Fibroblast of the aortic adventitia (primary cell): ENCODE data around the gene DPM2. TPM values are rescaled to one million over a fixed set of nuclear protein-coding genes. Genes with fewer than 3 reads are reported as not detected.

Source experiments
- DNase-seq: peaks from one replicate; pipeline ENCODE4 v3.0.0-alpha.2; 2010; ENCODE audit warnings: low read depth
- H3K4me3 ChIP-seq: 2 replicates; pipeline ENCODE4 v1.5.1; 2011; ENCODE audit warnings: low read depth, mild to moderate bottlenecking, control low read depth, low read length, moderate library complexity
- CTCF ChIP-seq: IDR thresholded peaks from 2 replicates; pipeline ENCODE4 v1.5.1; 2011; ENCODE audit warnings: mild to moderate bottlenecking, low read length, control low read depth, inconsistent platforms; ENCODE audit not compliant: insufficient read depth
- total RNA-seq: library from RNA; depleted of rRNA; stranded (reverse); fragments of >200 nt; gene quantifications from 2 replicates; pipeline ENCODE4 v1.2.3, GENCODE V29; 2012; ENCODE audit warnings: low replicate concordance

Gene DPM2
- total RNA-seq, 1 donor, result 19.9 TPM

DNA sequence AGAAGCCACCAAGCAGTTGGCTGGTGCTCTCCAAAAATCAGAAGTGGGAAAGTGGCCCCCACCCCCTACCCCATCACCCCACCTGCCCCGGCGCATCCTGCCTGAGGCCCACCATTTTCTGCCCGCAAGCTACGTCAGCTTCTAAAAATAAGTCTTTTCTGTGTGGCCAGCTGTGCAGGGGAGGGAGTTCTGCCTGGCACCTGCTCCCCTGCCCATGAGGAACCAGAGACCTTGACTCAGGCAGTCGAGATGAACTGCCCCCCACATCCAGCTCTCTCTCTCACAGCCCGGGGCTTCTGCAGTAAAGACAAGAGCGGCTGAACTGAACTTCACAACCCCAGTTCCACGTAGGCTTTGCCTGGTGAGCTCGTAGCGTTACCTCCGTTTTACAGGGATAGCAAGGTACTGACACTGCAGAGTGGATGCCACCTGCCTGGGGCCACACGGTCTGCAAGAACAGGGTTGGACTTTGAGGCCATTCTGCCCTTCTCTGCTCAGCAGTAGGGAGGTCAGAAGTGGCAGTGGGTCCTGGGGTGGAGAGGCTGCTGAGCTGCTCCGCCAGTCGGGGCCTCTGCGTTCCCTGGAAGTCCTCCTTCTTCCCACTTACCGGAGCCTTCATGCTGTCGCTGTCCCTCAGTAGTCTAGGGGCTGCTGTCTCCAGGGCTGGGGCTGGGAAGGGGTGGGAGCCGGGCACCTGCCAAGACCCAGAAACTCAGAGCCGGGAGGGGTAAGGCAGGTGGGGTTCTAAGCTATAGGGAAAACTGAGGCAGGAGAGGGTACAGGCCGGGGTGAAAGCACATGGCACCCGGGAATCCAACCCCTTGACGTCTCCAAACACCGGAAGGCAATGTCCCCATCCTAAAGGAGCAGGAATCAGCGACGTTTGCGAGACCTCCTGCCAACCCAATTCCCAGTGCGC, 21.6 kb downstream of the DPM2 start:
- peak overlapping the region; percentile 93 for H3K4me3 ChIP-seq
- TF ChIP-seq CTCF, result no peak
- no peak for DNase-seq

- peak overlapping the region; percentile 45 for H3K4me3 ChIP-seq
- TF ChIP-seq CTCF, result no peak
- no peak for DNase-seq
Measured at GRCh38 chr9:127915325-127915752, 22.3 kb downstream of the DPM2 start.

GRCh38 chr9:127913682-127914081, 24.0 kb downstream of the DPM2 start:
- no peak for DNase-seq
- TF ChIP-seq CTCF, result no peak
- H3K4me3 ChIP-seq, result no peak overlapping the region

DNA sequence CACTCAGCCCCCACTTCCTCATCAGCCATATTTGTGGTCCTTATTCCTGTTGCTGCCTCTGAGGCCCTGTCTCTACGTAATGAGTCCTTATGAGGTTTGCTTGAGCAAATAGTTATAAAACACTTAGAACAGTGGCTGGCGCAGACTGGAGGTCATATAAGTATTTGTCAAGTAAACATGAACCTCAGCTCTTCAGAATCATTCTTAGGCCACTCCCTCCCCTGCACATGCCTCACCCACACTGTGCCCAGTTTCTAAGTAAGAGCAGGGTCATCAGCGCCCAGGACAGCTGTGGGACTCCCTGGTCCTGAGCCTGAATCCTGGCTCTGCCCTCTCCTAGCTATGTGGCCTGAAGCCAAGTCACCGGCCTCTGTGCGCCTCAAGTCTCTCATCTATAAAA, 24.8 kb downstream of the DPM2 start:
- DNase-seq, result no peak

DNA sequence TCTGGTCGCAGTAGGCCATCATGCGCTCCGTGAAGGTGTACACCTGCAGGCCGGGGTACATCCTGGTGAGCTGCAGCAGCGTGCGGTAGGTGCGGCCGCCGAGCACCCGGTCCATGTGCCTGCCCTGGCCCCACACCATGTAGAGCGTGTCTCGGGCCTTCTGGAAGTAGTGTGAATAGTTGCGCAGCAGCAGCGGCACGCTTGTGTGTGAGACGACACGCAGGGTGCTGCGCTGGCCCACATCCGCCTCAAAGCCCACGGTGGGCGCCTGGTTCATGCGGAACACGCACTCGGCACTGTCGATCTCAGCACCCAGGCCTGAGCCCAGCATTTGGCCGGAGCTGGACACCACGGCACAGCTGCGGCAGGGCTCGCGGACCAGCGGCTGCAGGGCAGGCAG, 25.4 kb downstream of the DPM2 start:
- no peak overlapping the region for H3K4me3 ChIP-seq
- TF ChIP-seq CTCF, result no peak
- no peak for DNase-seq

More for the DNA sequence above, 24.8 kb downstream of the DPM2 start:
- no peak overlapping the region for H3K4me3 ChIP-seq
- no peak for TF ChIP-seq CTCF

GRCh38 chr9:127910613-127911205, 26.9 kb downstream of the DPM2 start:
- DNase-seq, result peak; percentile 48
- no peak for TF ChIP-seq CTCF
- H3K4me3 ChIP-seq, result no peak overlapping the region
